Activated naive CD4-positive, alpha-beta T cell treated with anti-CD3 and anti-CD28 coated beads for 36 hours (primary cell): ENCODE results near the gene NHEJ1. TPM values are rescaled to one million over a fixed set of nuclear protein-coding genes. Genes with fewer than 3 reads are reported as not detected.

Source experiments
- CTCF ChIA-PET: fragments of 350-600 bp; sonication (Branson Sonifier 250); formaldehyde crosslinking; loops from one replicate; lab custom pipeline; 2021; ENCODE audit warnings: antibody characterized with exemption; lab: Charles Lee
- DNase-seq: peaks from one replicate; pipeline ENCODE4 v3.0.0-alpha.2; 2020
- H3K27ac Mint-ChIP-seq: one replicate; pipeline ENCODE4 v1.8.0; 2021; ENCODE audit warnings: mild to moderate bottlenecking, mixed read lengths
- H3K27me3 Mint-ChIP-seq: one replicate; pipeline ENCODE4 v1.8.0; 2021; ENCODE audit warnings: low read depth, mixed read lengths
- H3K36me3 Mint-ChIP-seq: one replicate; pipeline ENCODE4 v1.8.0; 2021; ENCODE audit warnings: low read depth, mixed read lengths
- H3K4me1 Mint-ChIP-seq: one replicate; pipeline ENCODE4 v1.8.0; 2021; ENCODE audit warnings: low read depth, mixed read lengths
- H3K4me3 Mint-ChIP-seq: one replicate; pipeline ENCODE4 v1.8.0; 2021; ENCODE audit warnings: mild to moderate bottlenecking, moderate library complexity, mixed read lengths
- H3K9me3 Mint-ChIP-seq: one replicate; pipeline ENCODE4 v1.8.0; 2021; ENCODE audit warnings: mixed read lengths
- intact Hi-C: fragments of 100-400 bp; cut with micrococcal nuclease; formaldehyde crosslinking; loops from one replicate; pipeline ENCODE4 v1.15.1; 2023
- total RNA-seq, 2 experiments: library from RNA; stranded (reverse); gene quantifications; one replicate each; pipeline ENCODE4 v1.2.3, GENCODE V29; 2021

NHEJ1 gene
- total RNA-seq, 2 experiments from 2014 or later = 24.4 to 26.6 TPM

GRCh38 chr2:219116776-219117646, 43.6 kb downstream of the NHEJ1 start:
- Mint-ChIP-seq H3K4me3 (no peak overlapping the region), H3K36me3 (no peaks in the 10 kb centered on the region), H3K9me3 (no peaks in the 10 kb centered on the region), H3K27me3 (no peaks in the 10 kb centered on the region), H3K27ac (no peak overlapping the region), H3K4me1 (peaks cover 5% of the 10 kb centered on the region)
- CTCF ChIA-PET = interaction anchor here (0.6 to 9.3 kb wide), 9 partner anchors 9 to 121 kb away, joined by 3 to 82 read pairs (median 4); no protein-coding TSS in a partner anchor
- DNase-seq = no peak
- intact Hi-C loops = loop anchor here (10.0 kb wide), 1 partner anchor 262 kb away; the partner anchor contains the start of gene WNT6

GRCh38 chr2:219112651-219113338, 47.8 kb downstream of the NHEJ1 start:
- no peak for DNase-seq
- intact Hi-C loops = loop anchor here (10.0 kb wide), 1 partner anchor 258 kb away; the partner anchor contains the start of gene WNT6
- no peak overlapping the region for H3K27ac Mint-ChIP-seq

GRCh38 chr2:219112062-219112406, 48.6 kb downstream of the NHEJ1 start:
- Mint-ChIP-seq H3K4me3 (no peak overlapping the region), H3K9me3 (no peaks in the 10 kb centered on the region), H3K36me3 (no peaks in the 10 kb centered on the region), H3K27ac (no peak overlapping the region), H3K4me1 (peaks cover 20% of the 10 kb centered on the region), H3K27me3 (no peaks in the 10 kb centered on the region)
- no peak for DNase-seq
- CTCF ChIA-PET = interaction anchor here (0.6 to 2.6 kb wide), 5 partner anchors 8 to 132 kb away, joined by 3 to 13 read pairs (median 4); no protein-coding TSS in a partner anchor
- intact Hi-C loops = loop anchor here (10.0 kb wide), 1 partner anchor 257 kb away; the partner anchor contains the start of gene WNT6

More at GRCh38 chr2:219112651-219113338, 47.8 kb downstream of the NHEJ1 start:
- Mint-ChIP-seq H3K4me1 (peaks cover 20% of the 10 kb centered on the region), H3K36me3 (no peaks in the 10 kb centered on the region), H3K27me3 (no peaks in the 10 kb centered on the region), H3K4me3 (no peak overlapping the region), H3K9me3 (no peaks in the 10 kb centered on the region)
- CTCF ChIA-PET = interaction anchor here (0.6 to 2.6 kb wide), 4 partner anchors 7 to 58 kb away, joined by 3 to 13 read pairs (median 4); no protein-coding TSS in a partner anchor

GRCh38 chr2:219111375-219112061, 49.1 kb downstream of the NHEJ1 start:
- CTCF ChIA-PET = interaction anchor here (0.6 to 2.6 kb wide), 7 partner anchors 8 to 131 kb away, joined by 3 to 13 read pairs (median 3); no protein-coding TSS in a partner anchor
- H3K4me1 Mint-ChIP-seq = peaks cover 20% of the 10 kb centered on the region
- no peaks in the 10 kb centered on the region for H3K36me3 Mint-ChIP-seq
- intact Hi-C loops = loop anchor here (10.0 kb wide), 1 partner anchor 257 kb away; the partner anchor contains the start of gene WNT6
- no peaks in the 10 kb centered on the region for H3K27me3 Mint-ChIP-seq
- no peaks in the 10 kb centered on the region for H3K9me3 Mint-ChIP-seq
- no peak overlapping the region for H3K4me3 Mint-ChIP-seq
- no peak for DNase-seq
- H3K27ac Mint-ChIP-seq = no peak overlapping the region

- intact Hi-C loops = no loop called here
- H3K9me3 Mint-ChIP-seq = no peaks in the 10 kb centered on the region
- no peak overlapping the region for H3K4me3 Mint-ChIP-seq
- peak; percentile 79 for DNase-seq
- no peaks in the 10 kb centered on the region for H3K27me3 Mint-ChIP-seq
- H3K36me3 Mint-ChIP-seq = peaks cover 2% of the 10 kb centered on the region
- H3K27ac Mint-ChIP-seq = no peak overlapping the region
- CTCF ChIA-PET = interaction anchor here (0.8 to 1.1 kb wide), 3 partner anchors 18 to 36 kb away, joined by 3 read pairs; no protein-coding TSS in a partner anchor
- peaks cover 37% of the 10 kb centered on the region for H3K4me1 Mint-ChIP-seq
Observed at GRCh38 chr2:219109471-219109870, 51.1 kb downstream of the NHEJ1 start.

- H3K27me3 Mint-ChIP-seq = no peaks in the 10 kb centered on the region
- DNase-seq = no peak
- intact Hi-C loops = no loop called here
Observed at GRCh38 chr2:219107758-219108157, 52.9 kb downstream of the NHEJ1 start.

GRCh38 chr2:219106251-219106650, 54.4 kb downstream of the NHEJ1 start:
- H3K27ac Mint-ChIP-seq = no peak overlapping the region
- H3K9me3 Mint-ChIP-seq = no peaks in the 10 kb centered on the region

More at GRCh38 chr2:219107758-219108157, 52.9 kb downstream of the NHEJ1 start:
- Mint-ChIP-seq H3K4me3 (no peak overlapping the region), H3K4me1 (peaks cover 42% of the 10 kb centered on the region), H3K36me3 (peaks cover 4% of the 10 kb centered on the region), H3K9me3 (no peaks in the 10 kb centered on the region), H3K27ac (no peak overlapping the region)
- CTCF ChIA-PET = interaction anchor here (0.7 to 0.8 kb wide), 3 partner anchors 8 to 35 kb away, joined by 3 read pairs; no protein-coding TSS in a partner anchor

GRCh38 chr2:219104107-219105035, 56.2 kb downstream of the NHEJ1 start:
- intact Hi-C loops = loop anchor here (1.0 kb wide), 1 partner anchor 46 kb away; no protein-coding TSS in a partner anchor
- H3K27ac Mint-ChIP-seq = no peak overlapping the region
- peak; percentile 45 for DNase-seq
- peaks cover 29% of the 10 kb centered on the region for H3K4me1 Mint-ChIP-seq
- H3K4me3 Mint-ChIP-seq = no peak overlapping the region
- H3K9me3 Mint-ChIP-seq = no peaks in the 10 kb centered on the region
- CTCF ChIA-PET = interaction anchor here (0.6 to 4.9 kb wide), 31 partner anchors 8 to 191 kb away, joined by 3 to 52 read pairs (median 5); no protein-coding TSS in a partner anchor
- H3K36me3 Mint-ChIP-seq = peaks cover 4% of the 10 kb centered on the region
- no peaks in the 10 kb centered on the region for H3K27me3 Mint-ChIP-seq

More at GRCh38 chr2:219106251-219106650, 54.4 kb downstream of the NHEJ1 start:
- intact Hi-C loops = no loop called here
- H3K4me3 Mint-ChIP-seq = no peak overlapping the region
- peaks cover 37% of the 10 kb centered on the region for H3K4me1 Mint-ChIP-seq
- peaks cover 4% of the 10 kb centered on the region for H3K36me3 Mint-ChIP-seq
- no peak for DNase-seq
- H3K27me3 Mint-ChIP-seq = no peaks in the 10 kb centered on the region
- CTCF ChIA-PET = interaction anchor here (4.9 kb wide), 1 partner anchor 13 kb away, joined by 52 read pairs; no protein-coding TSS in a partner anchor

- H3K4me1 Mint-ChIP-seq = peaks cover 4% of the 10 kb centered on the region
- no peaks in the 10 kb centered on the region for H3K27me3 Mint-ChIP-seq
- H3K9me3 Mint-ChIP-seq = no peaks in the 10 kb centered on the region
- H3K4me3 Mint-ChIP-seq = no peak overlapping the region
- H3K27ac Mint-ChIP-seq = no peak overlapping the region
- H3K36me3 Mint-ChIP-seq = peaks cover 2% of the 10 kb centered on the region
- DNase-seq = no peak
- intact Hi-C loops = no loop called here
- CTCF ChIA-PET = interaction anchor here (0.7 to 2.0 kb wide), 4 partner anchors 17 to 105 kb away, joined by 3 to 7 read pairs (median 4); no protein-coding TSS in a partner anchor
Observed at GRCh38 chr2:219099329-219099728, 61.3 kb downstream of the NHEJ1 start.

- intact Hi-C loops = no loop called here
- CTCF ChIA-PET = interaction anchor here (0.5 to 2.2 kb wide), 4 partner anchors 8 to 442 kb away, joined by 3 to 8 read pairs (median 4); no protein-coding TSS in a partner anchor
- no peaks in the 10 kb centered on the region for H3K27me3 Mint-ChIP-seq
- no peaks in the 10 kb centered on the region for H3K36me3 Mint-ChIP-seq
- no peak overlapping the region for H3K4me3 Mint-ChIP-seq
- no peaks in the 10 kb centered on the region for H3K4me1 Mint-ChIP-seq
- no peaks in the 10 kb centered on the region for H3K9me3 Mint-ChIP-seq
- DNase-seq = no peak
- H3K27ac Mint-ChIP-seq = no peak overlapping the region
Observed at GRCh38 chr2:219095406-219095935, 65.1 kb downstream of the NHEJ1 start.
